ENCODE measurements around the gene ACOT11. TPM values are rescaled to one million over a fixed set of nuclear protein-coding genes. Genes with fewer than 3 reads are reported as not detected.

The ACOT11 gene
- total RNA-seq, 1 experiment from 2014 or later, result 4.2 TPM

GRCh38 chr1:54567961-54568360 is 19.9 kb downstream of the ACOT11 start:
- peaks cover 4% of the 10 kb centered on the region; the same call in 1 of the 2 replicates for H3K36me3 Mint-ChIP-seq
- no peak for DNase-seq (ENCODE audit: low spot score)
- peaks cover 54% of the 10 kb centered on the region for H3K4me1 Mint-ChIP-seq
- no peaks in the 10 kb centered on the region for H3K9me3 Mint-ChIP-seq
- TF ChIP-seq USF1 (CRISPR knock-in tag; IDR thresholded peaks at IDR 0.05) (no peak), GRHL2 (CRISPR knock-in tag; IDR thresholded peaks at IDR 0.05; ENCODE audit: insufficient replicate concordance, severe bottlenecking) (no peak), ZNF396 (CRISPR knock-in tag; IDR thresholded peaks at IDR 0.05; ENCODE audit: borderline replicate concordance) (no peak), RELA (CRISPR knock-in tag; IDR thresholded peaks at IDR 0.05; ENCODE audit: borderline replicate concordance) (no peak), ERG (CRISPR knock-in tag; IDR thresholded peaks at IDR 0.05) (no peak), FOXJ3 (CRISPR knock-in tag; IDR thresholded peaks at IDR 0.05; ENCODE audit: borderline replicate concordance) (no peak), NFYB (CRISPR knock-in tag; conservative IDR thresholded peaks at IDR 0.05; ENCODE audit: low read depth) (no peak)
- ChIA-PET POLR2A (no interaction called here), CTCF (interaction anchor here (0.7 kb wide), 1 partner anchor 61 kb away, joined by 3 read pairs; no protein-coding TSS in a partner anchor)
- no peaks in the 10 kb centered on the region; the same call in 1 of the 2 replicates for H3K27me3 Mint-ChIP-seq (ENCODE audit: low read depth)
- no peak for ATAC-seq
- H3K27ac Mint-ChIP-seq, result 0 out of 2 replicates have a peak overlapping the region, but pooled peaks have one; percentile 16
- no peak overlapping the region for H3K4me3 Mint-ChIP-seq

GRCh38 chr1:54569339-54569738 is 21.3 kb downstream of the ACOT11 start:
- Mint-ChIP-seq H3K4me1 (peaks cover 57% of the 10 kb centered on the region), H3K27me3 (ENCODE audit: low read depth) (no peaks in the 10 kb centered on the region; the same call in 1 of the 2 replicates), H3K27ac (peak overlapping the region; percentile 43), H3K4me3 (no peak overlapping the region), H3K36me3 (no peaks in the 10 kb centered on the region), H3K9me3 (no peaks in the 10 kb centered on the region)
- ChIA-PET CTCF (no interaction called here), POLR2A (no interaction called here)
- ATAC-seq (no peak), DNase-seq (ENCODE audit: low spot score) (no peak)
- TF ChIP-seq ZNF317 (CRISPR knock-in tag; IDR thresholded peaks at IDR 0.05; ENCODE audit: borderline replicate concordance, low read depth) (no peak), GABPB1 (CRISPR knock-in tag; IDR thresholded peaks at IDR 0.05) (no peak), IRF2 (CRISPR knock-in tag; IDR thresholded peaks at IDR 0.05; ENCODE audit: borderline replicate concordance, low read depth) (no peak), GTF2I (CRISPR knock-in tag; conservative IDR thresholded peaks at IDR 0.05) (no peak), TCF7 (CRISPR knock-in tag; IDR thresholded peaks at IDR 0.05; ENCODE audit: low read depth) (no peak), HMGXB4 (CRISPR knock-in tag; IDR thresholded peaks at IDR 0.05) (no peak), ZNF396 (CRISPR knock-in tag; IDR thresholded peaks at IDR 0.05; ENCODE audit: borderline replicate concordance) (no peak), SMAD4 (CRISPR knock-in tag; IDR thresholded peaks at IDR 0.05) (no peak), TEAD4 (CRISPR knock-in tag; IDR thresholded peaks at IDR 0.05) (no peak), ZNF263 (CRISPR knock-in tag; IDR thresholded peaks at IDR 0.05; ENCODE audit: low read depth) (no peak), USF2 (CRISPR knock-in tag; IDR thresholded peaks at IDR 0.05) (no peak)

- no peaks in the 10 kb centered on the region for H3K36me3 Mint-ChIP-seq
- no peak for ATAC-seq
- ChIA-PET CTCF (interaction anchor here (2.6 kb wide), 1 partner anchor 20 kb away, joined by 7 read pairs; no protein-coding TSS in a partner anchor), POLR2A (interaction anchor here (0.8 kb wide), 1 partner anchor 81 kb away, joined by 3 read pairs; no protein-coding TSS in a partner anchor)
- no peaks in the 10 kb centered on the region for H3K9me3 Mint-ChIP-seq
- H3K4me1 Mint-ChIP-seq, result peaks cover 60% of the 10 kb centered on the region
- peak overlapping the region; percentile 57 for H3K27ac Mint-ChIP-seq
- H3K27me3 Mint-ChIP-seq (ENCODE audit: low read depth), result no peaks in the 10 kb centered on the region; the same call in 1 of the 2 replicates
- DNase-seq (ENCODE audit: low spot score), result no peak
- H3K4me3 Mint-ChIP-seq, result no peak overlapping the region
- TF ChIP-seq GRHL2 (CRISPR knock-in tag; IDR thresholded peaks at IDR 0.05; ENCODE audit: insufficient replicate concordance, severe bottlenecking) (no peak), IRF2 (CRISPR knock-in tag; IDR thresholded peaks at IDR 0.05; ENCODE audit: borderline replicate concordance, low read depth) (no peak), ZSCAN18 (CRISPR knock-in tag; IDR thresholded peaks at IDR 0.05) (no peak), ZBTB43 (CRISPR knock-in tag; IDR thresholded peaks at IDR 0.05) (no peak), RELA (CRISPR knock-in tag; IDR thresholded peaks at IDR 0.05; ENCODE audit: borderline replicate concordance) (no peak), ZMAT4 (CRISPR knock-in tag; IDR thresholded peaks at IDR 0.05) (no peak), CTCF (IDR thresholded peaks at IDR 0.05) (no peak), KAT7 (CRISPR knock-in tag; IDR thresholded peaks at IDR 0.05; ENCODE audit: borderline replicate concordance) (no peak)
Measured at GRCh38 chr1:54570161-54570560, 22.1 kb downstream of the ACOT11 start.
